ENCODE measurements around the gene PRICKLE2.
A peak's percentile ranks its signal among the peaks of the same experiment; 100 is the strongest.

PRICKLE2 gene

DNA sequence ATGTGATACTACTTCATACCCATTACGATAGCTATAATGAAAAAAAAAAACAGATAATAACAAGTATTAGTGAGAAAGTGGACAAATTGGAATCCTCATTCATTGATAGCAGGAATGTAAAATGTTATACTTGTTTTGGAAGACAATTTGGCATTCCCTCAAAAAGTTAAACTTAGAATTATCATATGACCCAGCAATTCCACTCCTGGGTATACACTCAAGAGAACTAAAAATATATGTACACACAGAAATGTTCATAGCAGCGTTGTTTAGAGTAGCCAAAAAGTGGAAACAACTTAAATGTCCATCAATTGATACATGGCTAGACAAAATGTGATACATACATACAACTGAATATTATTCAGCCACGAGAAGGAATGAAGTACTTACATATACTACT, 69.9 kb downstream of the PRICKLE2 start:
- H3K36me3 ChIP-seq (replicated peaks): peaks cover 43% of the 10 kb centered on the region
- in situ Hi-C loops (cut with HindIII; ENCODE audit: low pct_ligation_motif_present, low sequenced_read_pairs): no loop called here
- TF ChIP-seq CTCF (IDR thresholded peaks at IDR 0.05; ENCODE audit: low read depth, low read length, missing control alignments): no peak

DNA sequence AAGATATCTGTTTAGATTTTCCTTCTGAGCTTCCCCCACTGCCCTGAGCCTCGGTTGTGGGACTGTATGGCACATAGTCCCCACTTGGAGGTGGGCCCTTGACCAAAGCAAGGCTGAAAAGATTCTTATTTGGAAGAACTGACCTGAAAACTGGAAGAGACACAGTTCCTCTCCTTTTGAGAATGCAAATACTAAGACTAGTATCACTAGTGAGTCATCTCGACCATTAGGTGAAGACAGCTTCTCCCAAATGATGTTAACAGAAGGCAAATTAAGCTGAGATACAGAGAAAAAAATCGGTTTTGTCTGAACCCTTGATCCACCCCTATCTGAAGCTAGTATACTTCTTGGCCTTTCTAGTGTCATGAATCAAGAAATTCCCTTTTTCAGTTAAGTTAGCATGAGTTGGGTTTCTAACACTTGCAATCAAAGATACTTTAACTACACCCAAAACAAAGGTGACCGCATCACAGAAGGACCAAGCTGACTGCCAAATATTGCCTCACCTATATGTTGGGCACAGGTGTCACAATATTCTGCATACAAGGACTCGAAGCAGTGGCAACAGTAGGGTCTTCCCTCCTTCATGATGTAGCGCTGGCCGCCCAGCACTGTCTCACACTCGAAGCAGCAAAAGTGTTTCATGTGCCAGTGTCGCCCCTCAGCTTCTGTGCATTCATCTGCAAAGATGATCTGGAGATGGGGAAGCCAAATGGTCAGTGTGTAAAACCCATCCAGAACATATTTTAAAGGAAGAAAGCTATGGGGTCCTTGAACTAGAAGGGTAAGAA, 72.4 kb downstream of the PRICKLE2 start:
- TF ChIP-seq CTCF (IDR thresholded peaks at IDR 0.05; ENCODE audit: low read depth, low read length, missing control alignments): no peak
- Histone ChIP-seq H3K27ac (no peak overlapping the region), H3K4me3 (ENCODE audit: low read depth, low read length) (no peak overlapping the region), H3K27me3 (replicated peaks) (no peaks in the 10 kb centered on the region), H3K36me3 (replicated peaks) (peaks cover 26% of the 10 kb centered on the region)
- DNase-seq: no peak
- in situ Hi-C loops (cut with HindIII; ENCODE audit: low pct_ligation_motif_present, low sequenced_read_pairs): no loop called here

More for the DNA sequence above, 69.9 kb downstream of the PRICKLE2 start:
- no peak for DNase-seq
- Histone ChIP-seq H3K27me3 (replicated peaks) (no peaks in the 10 kb centered on the region), H3K27ac (no peak overlapping the region), H3K4me3 (ENCODE audit: low read depth, low read length) (no peak overlapping the region)

- in situ Hi-C loops (cut with HindIII; ENCODE audit: low pct_ligation_motif_present, low sequenced_read_pairs): no loop called here
- TF ChIP-seq CTCF (IDR thresholded peaks at IDR 0.05; ENCODE audit: low read depth, low read length, missing control alignments): no peak
- peak; percentile 49 for DNase-seq
- H3K4me3 ChIP-seq (ENCODE audit: low read depth, low read length): no peak overlapping the region
- H3K27ac ChIP-seq: peak overlapping the region; percentile 93
- H3K27me3 ChIP-seq (replicated peaks): no peaks in the 10 kb centered on the region
- H3K36me3 ChIP-seq (replicated peaks): peaks cover 29% of the 10 kb centered on the region
Measured at GRCh38 chr3:64152086-64152485, 73.2 kb downstream of the PRICKLE2 start.

- no peak for TF ChIP-seq CTCF (IDR thresholded peaks at IDR 0.05; ENCODE audit: low read depth, low read length, missing control alignments)
- H3K36me3 ChIP-seq (replicated peaks): peaks cover 28% of the 10 kb centered on the region
- H3K4me3 ChIP-seq (ENCODE audit: low read depth, low read length): no peak overlapping the region
- DNase-seq: no peak
- H3K27ac ChIP-seq: peak overlapping the region; percentile 93
- no peaks in the 10 kb centered on the region for H3K27me3 ChIP-seq (replicated peaks)
- in situ Hi-C loops (cut with HindIII; ENCODE audit: low pct_ligation_motif_present, low sequenced_read_pairs): no loop called here
Measured at GRCh38 chr3:64151342-64151871, 73.9 kb downstream of the PRICKLE2 start.

- DNase-seq: peak; percentile 98
- in situ Hi-C loops (cut with HindIII; ENCODE audit: low pct_ligation_motif_present, low sequenced_read_pairs): no loop called here
- Histone ChIP-seq H3K27ac (peak overlapping the region; percentile 93), H3K36me3 (replicated peaks) (peaks cover 26% of the 10 kb centered on the region), H3K4me3 (ENCODE audit: low read depth, low read length) (no peak overlapping the region), H3K27me3 (replicated peaks) (no peaks in the 10 kb centered on the region)
- no peak for TF ChIP-seq CTCF (IDR thresholded peaks at IDR 0.05; ENCODE audit: low read depth, low read length, missing control alignments)
Measured at GRCh38 chr3:64150623-64151207, 74.6 kb downstream of the PRICKLE2 start.
